ENCODE data around the gene SANBR. TPM values are rescaled to one million over a fixed set of nuclear protein-coding genes. Genes with fewer than 3 reads are reported as not detected.

Gene SANBR
- polyA plus RNA-seq, 1 experiment = 10.8 TPM

DNA sequence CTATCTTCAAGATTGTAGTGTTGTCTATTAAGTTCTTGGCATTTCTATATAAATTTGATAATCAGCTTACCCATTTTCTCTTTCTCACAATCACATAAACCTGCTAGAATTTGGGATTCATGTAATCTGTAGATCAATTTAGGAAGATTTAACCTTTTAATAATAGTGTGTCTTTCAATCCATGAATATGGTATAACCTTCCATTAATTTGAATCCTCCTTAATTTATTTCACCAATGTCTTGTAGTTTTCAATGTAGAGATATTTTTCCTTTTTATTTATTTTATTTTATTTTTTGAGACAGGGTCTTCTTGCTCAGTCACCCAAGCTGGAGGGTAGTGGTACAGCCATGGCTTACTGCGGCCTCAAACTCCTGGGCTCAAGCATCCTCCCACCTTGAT lies 20.2 kb downstream of the SANBR start:
- no peak overlapping the region for H3K4me3 ChIP-seq (ENCODE audit: low read depth, low read length)
- H3K27me3 ChIP-seq (ENCODE audit: control insufficient read depth, insufficient read depth, low read length) = no peaks in the 10 kb centered on the region
- ChIA-PET POLR2A (no interaction called here), CTCF (no interaction called here)
- H3K27ac ChIP-seq (ENCODE audit: low read depth, low read length) = no peak overlapping the region
- DNase-seq (ENCODE audit: low read depth, low spot score) = no peak
- H3K9me3 ChIP-seq (ENCODE audit: control insufficient read depth, insufficient read depth, low read length) = no peaks in the 10 kb centered on the region
- TF ChIP-seq, protein P1, sequence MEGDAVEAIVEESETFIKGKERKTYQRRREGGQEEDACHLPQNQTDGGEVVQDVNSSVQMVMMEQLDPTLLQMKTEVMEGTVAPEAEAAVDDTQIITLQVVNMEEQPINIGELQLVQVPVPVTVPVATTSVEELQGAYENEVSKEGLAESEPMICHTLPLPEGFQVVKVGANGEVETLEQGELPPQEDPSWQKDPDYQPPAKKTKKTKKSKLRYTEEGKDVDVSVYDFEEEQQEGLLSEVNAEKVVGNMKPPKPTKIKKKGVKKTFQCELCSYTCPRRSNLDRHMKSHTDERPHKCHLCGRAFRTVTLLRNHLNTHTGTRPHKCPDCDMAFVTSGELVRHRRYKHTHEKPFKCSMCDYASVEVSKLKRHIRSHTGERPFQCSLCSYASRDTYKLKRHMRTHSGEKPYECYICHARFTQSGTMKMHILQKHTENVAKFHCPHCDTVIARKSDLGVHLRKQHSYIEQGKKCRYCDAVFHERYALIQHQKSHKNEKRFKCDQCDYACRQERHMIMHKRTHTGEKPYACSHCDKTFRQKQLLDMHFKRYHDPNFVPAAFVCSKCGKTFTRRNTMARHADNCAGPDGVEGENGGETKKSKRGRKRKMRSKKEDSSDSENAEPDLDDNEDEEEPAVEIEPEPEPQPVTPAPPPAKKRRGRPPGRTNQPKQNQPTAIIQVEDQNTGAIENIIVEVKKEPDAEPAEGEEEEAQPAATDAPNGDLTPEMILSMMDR (IDR thresholded peaks at IDR 0.05; ENCODE audit: low read depth, low read length) = no peak

DNA sequence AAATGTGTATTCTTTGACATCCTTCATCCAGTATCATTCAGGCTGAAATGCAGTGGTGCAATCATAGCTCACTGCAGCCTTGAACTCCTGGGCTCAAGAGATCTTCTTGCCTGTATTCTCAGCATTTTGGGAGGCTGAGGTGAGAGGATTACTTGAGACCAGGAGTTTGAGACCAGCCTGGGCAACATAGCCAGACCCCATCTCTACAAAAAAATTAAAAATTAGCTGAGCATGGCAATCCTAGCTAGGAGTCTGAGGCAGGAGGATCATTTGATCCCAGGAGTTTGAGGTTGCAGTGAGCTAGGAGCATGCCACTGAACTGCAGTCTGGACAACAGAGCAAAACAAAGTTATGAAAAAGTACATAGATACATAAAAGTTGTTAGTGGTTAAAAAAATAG lies 24.1 kb downstream of the SANBR start:
- ChIA-PET POLR2A (no interaction called here), CTCF (no interaction called here)
- Histone ChIP-seq H3K9me3 (ENCODE audit: control insufficient read depth, insufficient read depth, low read length) (no peaks in the 10 kb centered on the region), H3K27ac (ENCODE audit: low read depth, low read length) (no peak overlapping the region), H3K4me3 (ENCODE audit: low read depth, low read length) (no peak overlapping the region), H3K27me3 (ENCODE audit: control insufficient read depth, insufficient read depth, low read length) (no peaks in the 10 kb centered on the region)
- no peak for DNase-seq (ENCODE audit: low read depth, low spot score)
- TF ChIP-seq, protein P1 (IDR thresholded peaks at IDR 0.05; ENCODE audit: low read depth, low read length) = no peak

DNA sequence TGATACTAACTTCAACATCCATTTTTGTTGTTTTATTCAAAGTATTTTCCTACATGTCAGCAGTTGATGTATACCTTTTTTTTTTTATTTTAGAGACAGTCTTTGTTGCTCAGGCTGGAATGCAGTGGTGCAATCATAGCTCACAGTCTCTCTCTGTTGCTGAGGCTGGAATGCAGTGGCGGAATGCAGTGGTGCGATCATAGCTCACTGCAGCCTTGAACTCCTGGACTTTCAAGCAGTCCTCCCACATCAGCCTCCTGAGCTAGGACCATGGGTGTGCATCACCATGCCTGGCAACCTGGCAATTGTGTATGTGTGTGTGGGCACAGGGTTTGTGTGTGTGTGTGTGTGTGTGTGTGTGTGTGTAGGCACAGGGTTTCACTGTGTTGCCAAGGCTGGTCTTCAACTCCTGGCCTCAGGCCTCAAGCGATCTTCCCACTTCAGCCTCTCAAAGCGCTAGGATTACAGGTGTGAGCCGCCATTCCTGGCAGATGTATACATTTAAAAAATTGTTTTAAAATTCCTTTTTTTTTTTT lies 24.8 kb downstream of the SANBR start:
- TF ChIP-seq, protein P1 (IDR thresholded peaks at IDR 0.05; ENCODE audit: low read depth, low read length) = no peak
- POLR2A ChIA-PET = interaction anchor here (0.7 kb wide), 1 partner anchor 206 kb away, joined by 4 read pairs; no protein-coding TSS in a partner anchor
- DNase-seq (ENCODE audit: low read depth, low spot score) = peak; percentile 7
- Histone ChIP-seq H3K27me3 (ENCODE audit: control insufficient read depth, insufficient read depth, low read length) (no peaks in the 10 kb centered on the region), H3K27ac (ENCODE audit: low read depth, low read length) (no peak overlapping the region), H3K4me3 (ENCODE audit: low read depth, low read length) (no peak overlapping the region), H3K9me3 (ENCODE audit: control insufficient read depth, insufficient read depth, low read length) (no peaks in the 10 kb centered on the region)
- CTCF ChIA-PET = no interaction called here

DNA sequence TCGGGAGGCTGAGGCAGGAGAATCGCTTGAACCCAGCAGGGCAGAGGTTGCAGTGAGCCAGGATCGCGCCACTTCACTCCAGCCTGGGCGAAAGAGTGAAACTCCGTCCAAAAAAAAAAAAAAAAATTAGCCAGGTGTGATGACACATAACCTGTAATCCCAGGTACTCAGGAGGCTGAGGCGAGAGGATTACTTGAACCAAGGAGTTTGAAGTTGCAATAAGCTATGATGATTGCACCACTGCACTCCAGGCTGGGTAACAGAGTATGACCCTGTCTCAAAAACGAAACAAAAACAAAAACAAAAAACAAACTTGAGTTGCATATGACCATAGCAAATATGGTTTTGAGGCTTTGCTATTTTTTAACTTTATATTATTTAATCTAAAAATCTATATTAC lies 25.8 kb downstream of the SANBR start:
- CTCF ChIA-PET = no interaction called here
- no peak overlapping the region for H3K4me3 ChIP-seq (ENCODE audit: low read depth, low read length)
- H3K27me3 ChIP-seq (ENCODE audit: control insufficient read depth, insufficient read depth, low read length) = no peaks in the 10 kb centered on the region
- POLR2A ChIA-PET = interaction anchor here (0.6 kb wide), 1 partner anchor 51 kb away, joined by 3 read pairs; no protein-coding TSS in a partner anchor
- no peak overlapping the region for H3K27ac ChIP-seq (ENCODE audit: low read depth, low read length)
- H3K9me3 ChIP-seq (ENCODE audit: control insufficient read depth, insufficient read depth, low read length) = no peaks in the 10 kb centered on the region
- no peak for DNase-seq (ENCODE audit: low read depth, low spot score)
- TF ChIP-seq, protein P1 (IDR thresholded peaks at IDR 0.05; ENCODE audit: low read depth, low read length) = no peak

DNA sequence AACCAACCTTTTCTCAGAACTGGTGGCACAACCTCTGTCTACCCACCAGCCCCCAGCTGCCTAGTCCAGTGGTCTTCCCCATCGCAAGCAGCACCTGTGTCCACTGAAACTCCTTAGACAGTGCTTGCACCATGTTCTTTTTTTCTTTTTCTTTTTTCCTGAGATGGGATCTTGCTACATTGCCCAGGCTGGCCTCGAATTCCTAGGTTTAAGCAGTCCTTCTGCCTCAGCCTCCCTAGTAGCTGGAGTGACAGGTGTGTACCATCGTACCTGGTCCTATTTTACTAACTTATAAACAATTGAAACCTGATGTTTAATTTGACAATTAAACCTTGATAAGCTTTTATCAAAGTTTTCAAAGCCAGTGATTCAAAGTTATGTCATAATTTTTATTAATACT lies 30.8 kb downstream of the SANBR start:
- DNase-seq (ENCODE audit: low read depth, low spot score) = no peak
- Histone ChIP-seq H3K9me3 (ENCODE audit: control insufficient read depth, insufficient read depth, low read length) (no peaks in the 10 kb centered on the region), H3K27me3 (ENCODE audit: control insufficient read depth, insufficient read depth, low read length) (no peaks in the 10 kb centered on the region), H3K27ac (ENCODE audit: low read depth, low read length) (no peak overlapping the region), H3K4me3 (ENCODE audit: low read depth, low read length) (no peak overlapping the region)
- ChIA-PET CTCF (no interaction called here), POLR2A (no interaction called here)
- TF ChIP-seq, protein P1 (IDR thresholded peaks at IDR 0.05; ENCODE audit: low read depth, low read length) = no peak
